Measurements from ENCODE around the gene DDX10. TPM values are rescaled to one million over a fixed set of nuclear protein-coding genes. Genes with fewer than 3 reads are reported as not detected.

Gene DDX10
- total RNA-seq, 1 donor = 15.7 TPM

GRCh38 chr11:108865406-108865805 is 200.5 kb downstream of the DDX10 start:
- DNase-seq (ENCODE audit: low read depth) = no peak

GRCh38 chr11:108866781-108867180 is 201.9 kb downstream of the DDX10 start:
- no peak overlapping the region for H3K4me3 ChIP-seq (ENCODE audit: low read depth, low read length)
- TF ChIP-seq CTCF (IDR thresholded peaks at IDR 0.05; ENCODE audit: insufficient read depth, low read length) = no peak
- DNase-seq (ENCODE audit: low read depth) = no peak

More at GRCh38 chr11:108865406-108865805, 200.5 kb downstream of the DDX10 start:
- no peak for TF ChIP-seq CTCF (IDR thresholded peaks at IDR 0.05; ENCODE audit: insufficient read depth, low read length)
- no peak overlapping the region for H3K4me3 ChIP-seq (ENCODE audit: low read depth, low read length)

GRCh38 chr11:108870373-108871020 is 205.6 kb downstream of the DDX10 start:
- peak; percentile 73 for DNase-seq (ENCODE audit: low read depth)
- H3K4me3 ChIP-seq (ENCODE audit: low read depth, low read length) = no peak overlapping the region
- no peak for TF ChIP-seq CTCF (IDR thresholded peaks at IDR 0.05; ENCODE audit: insufficient read depth, low read length)

GRCh38 chr11:108871152-108871551 is 206.3 kb downstream of the DDX10 start:
- no peak overlapping the region for H3K4me3 ChIP-seq (ENCODE audit: low read depth, low read length)
- DNase-seq (ENCODE audit: low read depth) = peak; percentile 72
- peak; percentile 72 for TF ChIP-seq CTCF (IDR thresholded peaks at IDR 0.05; ENCODE audit: insufficient read depth, low read length)

GRCh38 chr11:108871867-108872266 is 207.0 kb downstream of the DDX10 start:
- no peak overlapping the region for H3K4me3 ChIP-seq (ENCODE audit: low read depth, low read length)
- DNase-seq (ENCODE audit: low read depth) = peak; percentile 39
- TF ChIP-seq CTCF (IDR thresholded peaks at IDR 0.05; ENCODE audit: insufficient read depth, low read length) = no peak

GRCh38 chr11:108872781-108873291 is 208.0 kb downstream of the DDX10 start:
- no peak for TF ChIP-seq CTCF (IDR thresholded peaks at IDR 0.05; ENCODE audit: insufficient read depth, low read length)
- peak; percentile 29 for DNase-seq (ENCODE audit: low read depth)
- H3K4me3 ChIP-seq (ENCODE audit: low read depth, low read length) = no peak overlapping the region
